Prostate gland (tissue), 2 donors: Measurements from ENCODE around the gene SF3A1. TPM values are rescaled to one million over a fixed set of nuclear protein-coding genes. Genes with fewer than 3 reads are reported as not detected.
"Not testable (repeated sequence)": the region's sequence is repeated elsewhere in the genome, so short reads cannot be mapped to it uniquely, and the experiment has no call there.

Source experiments
- DNase-seq: peaks from one replicate; pipeline ENCODE4 v3.0.0-alpha.2; 2019; ENCODE audit warnings: low spot score
- H3K27ac ChIP-seq, 2 donors: fragments of 200-600 bp; sonication (generic); 2 replicates each; pipeline ENCODE4 v1.5.1; 2017 to 2019
- H3K27me3 ChIP-seq: fragments of 200-600 bp; sonication (generic); replicated peaks from 2 replicates; pipeline ENCODE4 v1.5.1; 2019; ENCODE audit not compliant: insufficient read depth
- H3K36me3 ChIP-seq, 2 donors: fragments of 200-600 bp; sonication (generic); 1 replicate in 1 of 2; 2 replicates in 1 of 2; pipeline versions ENCODE4 v1.5.1 to v1.8.1; 2017 to 2019
- H3K4me1 ChIP-seq: fragments of 200-600 bp; sonication (generic); replicated peaks from 2 replicates; pipeline ENCODE4 v1.5.1; 2019
- H3K4me3 ChIP-seq, 2 donors: fragments of 200-600 bp; sonication (generic); 2 replicates each; pipeline ENCODE4 v1.5.1; 2017 to 2019
- H3K9me3 ChIP-seq: fragments of 200-600 bp; sonication (generic); 2 replicates; pipeline ENCODE4 v1.5.1; 2017
- POLR2A ChIP-seq: fragments of 450-650 bp; IDR thresholded peaks from one replicate; pipeline ENCODE4 v1.6.1; 2016; ENCODE audit warnings: antibody characterized with exemption, mild to moderate bottlenecking
- POLR2AphosphoS5 ChIP-seq: sonication (generic); formaldehyde crosslinking; IDR thresholded peaks from one replicate; pipeline ENCODE4 v1.6.1; 2017; ENCODE audit warnings: antibody characterized with exemption
- WGBS: methylation state at CpG from one replicate; pipeline ENCODE4 v1.1.5; 2018; 5-methylcytosine and 5-hydroxymethylcytosine counted together
- intact Hi-C: fragments of 100-400 bp; cut with DNase I; formaldehyde crosslinking; loops from one replicate; pipeline ENCODE4 v1.14.2; 2022
- total RNA-seq, 2 donors: library from RNA; depleted of rRNA; stranded (reverse); fragments of >200 nt; gene quantifications; one replicate each; pipeline ENCODE4 v1.1.0, GENCODE V29; 2016
- TF ChIP-seq, protein P1 (sequence below), 4 experiments: fragments of 200-600 bp in 2 of 4; fragments of 450-650 bp in 2 of 4; sonication (generic) in 2 of 4; IDR thresholded peaks; 1 replicate in 3 of 4; 2 replicates in 1 of 4; pipeline ENCODE4 v1.5.1; 2016 to 2019; ENCODE audit warnings: antibody characterized with exemption in 4 of 4, mild to moderate bottlenecking in 2 of 4, moderate library complexity in 2 of 4

SF3A1 gene
- total RNA-seq, 2 donors from 2014 or later, result 108 to 134 TPM

- no peak for DNase-seq
- intact Hi-C loops, result no loop called here
- peaks cover 6% of the 10 kb centered on the region for H3K4me1 ChIP-seq
- WGBS, result 70% methylated on average over 5 of the region's 5 CpGs
- no peaks in the 10 kb centered on the region for H3K36me3 ChIP-seq
- TF ChIP-seq POLR2A (no peak), POLR2AphosphoS5 (no peak)
- TF ChIP-seq, protein P1, sequence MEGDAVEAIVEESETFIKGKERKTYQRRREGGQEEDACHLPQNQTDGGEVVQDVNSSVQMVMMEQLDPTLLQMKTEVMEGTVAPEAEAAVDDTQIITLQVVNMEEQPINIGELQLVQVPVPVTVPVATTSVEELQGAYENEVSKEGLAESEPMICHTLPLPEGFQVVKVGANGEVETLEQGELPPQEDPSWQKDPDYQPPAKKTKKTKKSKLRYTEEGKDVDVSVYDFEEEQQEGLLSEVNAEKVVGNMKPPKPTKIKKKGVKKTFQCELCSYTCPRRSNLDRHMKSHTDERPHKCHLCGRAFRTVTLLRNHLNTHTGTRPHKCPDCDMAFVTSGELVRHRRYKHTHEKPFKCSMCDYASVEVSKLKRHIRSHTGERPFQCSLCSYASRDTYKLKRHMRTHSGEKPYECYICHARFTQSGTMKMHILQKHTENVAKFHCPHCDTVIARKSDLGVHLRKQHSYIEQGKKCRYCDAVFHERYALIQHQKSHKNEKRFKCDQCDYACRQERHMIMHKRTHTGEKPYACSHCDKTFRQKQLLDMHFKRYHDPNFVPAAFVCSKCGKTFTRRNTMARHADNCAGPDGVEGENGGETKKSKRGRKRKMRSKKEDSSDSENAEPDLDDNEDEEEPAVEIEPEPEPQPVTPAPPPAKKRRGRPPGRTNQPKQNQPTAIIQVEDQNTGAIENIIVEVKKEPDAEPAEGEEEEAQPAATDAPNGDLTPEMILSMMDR (IDR thresholded peaks at IDR 0.05), result no peak
- peak overlapping the region in 1 of 2 donors; percentile 61 for H3K27ac ChIP-seq
- H3K4me3 ChIP-seq, result no peak overlapping the region
- no peaks in the 10 kb centered on the region for H3K9me3 ChIP-seq
- H3K27me3 ChIP-seq, result no peaks in the 10 kb centered on the region
These were observed 45.5 kb upstream of the SF3A1 start for GRCh38 chr22:30402028-30402765.

GRCh38 chr22:30401024-30401423, 44.3 kb upstream of the SF3A1 start:
- DNase-seq, H3K36me3 ChIP-seq, H3K27ac ChIP-seq, H3K27me3 ChIP-seq, intact Hi-C loops, H3K4me1 ChIP-seq, H3K4me3 ChIP-seq, H3K9me3 ChIP-seq: not testable (repeated sequence)
- 96% methylated on average over 3 of the region's 3 CpGs for WGBS

DNA sequence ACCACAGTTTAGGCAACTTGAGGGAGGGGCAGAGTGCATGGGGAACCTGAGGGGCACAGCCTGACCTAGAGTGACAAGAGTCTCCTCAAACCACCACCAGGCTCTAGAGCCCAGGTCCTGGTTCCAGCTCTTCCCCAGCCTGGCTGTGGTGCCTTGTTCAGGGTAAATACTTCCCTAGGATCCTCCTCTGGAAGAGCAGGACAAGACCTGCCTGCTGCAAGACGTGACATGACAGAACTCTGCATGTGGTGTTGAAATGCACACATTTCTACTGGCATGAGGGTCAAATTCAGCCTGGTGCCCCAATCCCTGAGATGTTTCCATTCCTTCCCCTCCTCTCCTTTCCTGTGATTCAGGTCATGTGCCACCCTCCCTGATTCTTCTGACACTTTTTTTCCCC, 43.5 kb upstream of the SF3A1 start:
- Histone ChIP-seq H3K27me3 (no peaks in the 10 kb centered on the region), H3K4me3 (no peak overlapping the region), H3K36me3 (no peaks in the 10 kb centered on the region), H3K9me3 (no peaks in the 10 kb centered on the region), H3K4me1 (peaks cover 6% of the 10 kb centered on the region), H3K27ac (peak overlapping the region; percentile 16 to 95)
- intact Hi-C loops, result no loop called here
- DNase-seq, result peak; percentile 36
- TF ChIP-seq, protein P1 (IDR thresholded peaks at IDR 0.05), result no peak
- peak; percentile 30 for TF ChIP-seq POLR2AphosphoS5
- WGBS, result 33% methylated on average over 1 of the region's 1 CpG

- Histone ChIP-seq H3K4me1 (peaks cover 6% of the 10 kb centered on the region), H3K4me3 (no peak overlapping the region), H3K9me3 (no peaks in the 10 kb centered on the region), H3K36me3 (no peaks in the 10 kb centered on the region), H3K27me3 (no peaks in the 10 kb centered on the region), H3K27ac (peak overlapping the region; percentile 16 to 95)
- TF ChIP-seq POLR2A (no peak), POLR2AphosphoS5 (no peak)
- TF ChIP-seq, protein P1 (IDR thresholded peaks at IDR 0.05), result no peak
- WGBS, result 89% methylated on average over 5 of the region's 5 CpGs
- DNase-seq, result no peak
- intact Hi-C loops, result no loop called here
These were observed 43.0 kb upstream of the SF3A1 start for GRCh38 chr22:30399718-30400117.

- no peaks in the 10 kb centered on the region for H3K9me3 ChIP-seq
- H3K27ac ChIP-seq, result peak overlapping the region; percentile 91 to 95
- no peaks in the 10 kb centered on the region for H3K36me3 ChIP-seq
- intact Hi-C loops, result no loop called here
- peak overlapping the region in 1 of 2 donors; percentile 87 for H3K4me3 ChIP-seq
- DNase-seq, result peak; percentile 27
- no peaks in the 10 kb centered on the region for H3K27me3 ChIP-seq
- TF ChIP-seq POLR2A, result no peak
- no peak for TF ChIP-seq POLR2AphosphoS5
- TF ChIP-seq, protein P1 (IDR thresholded peaks at IDR 0.05), result no peak
- H3K4me1 ChIP-seq, result peaks cover 6% of the 10 kb centered on the region
- 49% methylated on average over 25 of the region's 25 CpGs for WGBS
These were observed 42.3 kb upstream of the SF3A1 start for GRCh38 chr22:30398685-30399680.
